Measurements from ENCODE around the gene LRRC28.

Gene LRRC28

GRCh38 chr15:99307735-99308134 lies 56.5 kb downstream of the LRRC28 start:
- DNase-seq = no peak

GRCh38 chr15:99310745-99311144 lies 59.5 kb downstream of the LRRC28 start:
- no peak for DNase-seq

- DNase-seq = no peak
Measured at GRCh38 chr15:99312228-99312627, 60.9 kb downstream of the LRRC28 start.

GRCh38 chr15:99312794-99313193 lies 61.5 kb downstream of the LRRC28 start:
- no peak for DNase-seq

- no peak for DNase-seq
Measured at GRCh38 chr15:99315636-99316035, 64.4 kb downstream of the LRRC28 start.

GRCh38 chr15:99320374-99321215 lies 69.3 kb downstream of the LRRC28 start:
- DNase-seq = no peak

GRCh38 chr15:99321468-99321867 lies 70.2 kb downstream of the LRRC28 start:
- DNase-seq = no peak

GRCh38 chr15:99322643-99323405 lies 71.5 kb downstream of the LRRC28 start:
- DNase-seq = no peak

GRCh38 chr15:99324082-99324620 lies 72.9 kb downstream of the LRRC28 start:
- DNase-seq = no peak

GRCh38 chr15:99324700-99325099 lies 73.4 kb downstream of the LRRC28 start:
- DNase-seq = no peak

- DNase-seq = no peak
Measured at GRCh38 chr15:99326235-99326634, 75.0 kb downstream of the LRRC28 start.

- DNase-seq = no peak
Measured at GRCh38 chr15:99328106-99329072, 77.1 kb downstream of the LRRC28 start.

- DNase-seq = no peak
Measured at GRCh38 chr15:99331381-99331780, 80.1 kb downstream of the LRRC28 start.

GRCh38 chr15:99333413-99333812 lies 82.1 kb downstream of the LRRC28 start:
- no peak for DNase-seq

- no peak for DNase-seq
Measured at GRCh38 chr15:99333981-99334380, 82.7 kb downstream of the LRRC28 start.

GRCh38 chr15:99335508-99335907 lies 84.2 kb downstream of the LRRC28 start:
- no peak for DNase-seq

- no peak for DNase-seq
Measured at GRCh38 chr15:99336794-99337193, 85.5 kb downstream of the LRRC28 start.

GRCh38 chr15:99340347-99340746 lies 89.1 kb downstream of the LRRC28 start:
- DNase-seq = no peak

GRCh38 chr15:99341786-99342185 lies 90.5 kb downstream of the LRRC28 start:
- DNase-seq = no peak

GRCh38 chr15:99343208-99343607 lies 91.9 kb downstream of the LRRC28 start:
- DNase-seq = no peak

GRCh38 chr15:99343881-99344551 lies 92.7 kb downstream of the LRRC28 start:
- no peak for DNase-seq

- no peak for DNase-seq
Measured at GRCh38 chr15:99344639-99345038, 93.4 kb downstream of the LRRC28 start.

Measured in NCI-H2171 (cell line).